ENCODE data around the gene CYP4X1. TPM values are rescaled to one million over a fixed set of nuclear protein-coding genes. Genes with fewer than 3 reads are reported as not detected.
"Not testable (repeated sequence)": the region's sequence is repeated elsewhere in the genome, so short reads cannot be mapped to it uniquely, and the experiment has no call there.

CYP4X1 gene
- total RNA-seq, result not detected

- no peak within 1 kb of the TSS for H3K27ac Mint-ChIP-seq
- peaks cover 39% of the 10 kb centered on the region for H3K27me3 Mint-ChIP-seq (ENCODE audit: low read depth)
- ATAC-seq (replicated peaks in 1 of 2), result no peak
- H3K4me3 Mint-ChIP-seq, result no peak within 1 kb of the TSS
- H3K4me1 Mint-ChIP-seq (ENCODE audit: low read depth), result no peaks in the 10 kb centered on the region
- H3K36me3 Mint-ChIP-seq (ENCODE audit: insufficient read depth in 2 of 2), result no peaks in the 10 kb centered on the region
- DNase-seq, result no peak
- H3K9me3 Mint-ChIP-seq, result no peaks in the 10 kb centered on the region
Observed at GRCh38 chr1:47023268-47024140, at the start of gene CYP4X1. TSS of gene CYP4X1 (plus strand) at chr1:47023669. CDS start at chr1:47023818, 149 bp downstream.

- Mint-ChIP-seq H3K36me3 (ENCODE audit: insufficient read depth in 2 of 2) (no peaks in the 10 kb centered on the region), H3K4me3 (no peak overlapping the region), H3K9me3 (peaks cover 0 to 3% of the 10 kb centered on the region in 2 donors), H3K4me1 (ENCODE audit: low read depth) (no peaks in the 10 kb centered on the region), H3K27me3 (ENCODE audit: low read depth) (peaks cover 5% of the 10 kb centered on the region), H3K27ac (no peak overlapping the region)
- no peak for ATAC-seq (replicated peaks in 1 of 2)
- no peak for DNase-seq
Observed at GRCh38 chr1:46983166-46983829, 40.2 kb upstream of the CYP4X1 start.

- no peak overlapping the region for H3K4me3 Mint-ChIP-seq
- H3K4me1 Mint-ChIP-seq (ENCODE audit: low read depth), result no peaks in the 10 kb centered on the region
- DNase-seq (no peak), ATAC-seq (replicated peaks in 1 of 2) (no peak)
- no peaks in the 10 kb centered on the region for H3K36me3 Mint-ChIP-seq (ENCODE audit: insufficient read depth in 2 of 2)
- no peak overlapping the region for H3K27ac Mint-ChIP-seq
- H3K9me3 Mint-ChIP-seq, result peaks cover 0 to 3% of the 10 kb centered on the region in 2 donors
- H3K27me3 Mint-ChIP-seq (ENCODE audit: low read depth), result peaks cover 5% of the 10 kb centered on the region
Observed at GRCh38 chr1:46983830-46984586, 39.5 kb upstream of the CYP4X1 start.

GRCh38 chr1:46990541-46990940 is 32.9 kb upstream of the CYP4X1 start:
- H3K4me1 Mint-ChIP-seq (ENCODE audit: low read depth); H3K4me3 Mint-ChIP-seq; ATAC-seq (replicated peaks in 1 of 2); H3K9me3 Mint-ChIP-seq; H3K36me3 Mint-ChIP-seq (ENCODE audit: insufficient read depth in 2 of 2); DNase-seq; H3K27ac Mint-ChIP-seq; H3K27me3 Mint-ChIP-seq (ENCODE audit: low read depth): not testable (repeated sequence)

- Mint-ChIP-seq H3K4me3 (no peak overlapping the region), H3K27me3 (ENCODE audit: low read depth) (no peaks in the 10 kb centered on the region), H3K36me3 (ENCODE audit: insufficient read depth in 2 of 2) (no peaks in the 10 kb centered on the region)
Observed at GRCh38 chr1:46991083-46991923, 32.2 kb upstream of the CYP4X1 start.

GRCh38 chr1:46996659-46997281 is 26.7 kb upstream of the CYP4X1 start:
- H3K9me3 Mint-ChIP-seq, result no peaks in the 10 kb centered on the region
- no peak overlapping the region for H3K4me3 Mint-ChIP-seq
- H3K27ac Mint-ChIP-seq, result no peak overlapping the region
- peaks cover 34% of the 10 kb centered on the region for H3K27me3 Mint-ChIP-seq (ENCODE audit: low read depth)
- ATAC-seq (replicated peaks in 1 of 2) (no peak), DNase-seq (no peak)
- H3K36me3 Mint-ChIP-seq (ENCODE audit: insufficient read depth in 2 of 2), result no peaks in the 10 kb centered on the region
- H3K4me1 Mint-ChIP-seq (ENCODE audit: low read depth), result no peaks in the 10 kb centered on the region

More at GRCh38 chr1:46991083-46991923, 32.2 kb upstream of the CYP4X1 start:
- Mint-ChIP-seq H3K4me1 (ENCODE audit: low read depth) (no peaks in the 10 kb centered on the region), H3K27ac (no peak overlapping the region), H3K9me3 (no peaks in the 10 kb centered on the region)
- DNase-seq, result no peak
- ATAC-seq (replicated peaks in 1 of 2), result no peak

- Mint-ChIP-seq H3K4me3 (no peak overlapping the region), H3K27ac (no peak overlapping the region), H3K36me3 (ENCODE audit: insufficient read depth in 2 of 2) (no peaks in the 10 kb centered on the region), H3K9me3 (no peaks in the 10 kb centered on the region), H3K4me1 (ENCODE audit: low read depth) (no peaks in the 10 kb centered on the region), H3K27me3 (ENCODE audit: low read depth) (peaks cover 53% of the 10 kb centered on the region)
- ATAC-seq (replicated peaks in 1 of 2), result no peak
- DNase-seq, result no peak
Observed at GRCh38 chr1:47002211-47002610, 21.3 kb upstream of the CYP4X1 start.

GRCh38 chr1:47003896-47004403 is 19.5 kb upstream of the CYP4X1 start:
- H3K4me1 Mint-ChIP-seq (ENCODE audit: low read depth), result no peaks in the 10 kb centered on the region
- no peak for DNase-seq
- no peaks in the 10 kb centered on the region for H3K36me3 Mint-ChIP-seq (ENCODE audit: insufficient read depth in 2 of 2)
- ATAC-seq (replicated peaks in 1 of 2), result no peak
- H3K9me3 Mint-ChIP-seq, result no peaks in the 10 kb centered on the region
- peaks cover 52% of the 10 kb centered on the region for H3K27me3 Mint-ChIP-seq (ENCODE audit: low read depth)
- H3K27ac Mint-ChIP-seq, result no peak overlapping the region
- H3K4me3 Mint-ChIP-seq, result no peak overlapping the region

- H3K36me3 Mint-ChIP-seq (ENCODE audit: insufficient read depth in 2 of 2); DNase-seq; H3K9me3 Mint-ChIP-seq; H3K27ac Mint-ChIP-seq; ATAC-seq (replicated peaks in 1 of 2); H3K4me1 Mint-ChIP-seq (ENCODE audit: low read depth): not testable (repeated sequence)
- Mint-ChIP-seq H3K27me3 (ENCODE audit: low read depth) (peaks cover 31% of the 10 kb centered on the region), H3K4me3 (peak overlapping the region in 1 of 2 donors; percentile 13)
Observed at GRCh38 chr1:47006437-47006836, 17.0 kb upstream of the CYP4X1 start.

- H3K4me3 Mint-ChIP-seq, result no peak overlapping the region
- no peaks in the 10 kb centered on the region for H3K9me3 Mint-ChIP-seq
- no peaks in the 10 kb centered on the region for H3K4me1 Mint-ChIP-seq (ENCODE audit: low read depth)
- peaks cover 7% of the 10 kb centered on the region for H3K27me3 Mint-ChIP-seq (ENCODE audit: low read depth)
- DNase-seq (no peak), ATAC-seq (replicated peaks in 1 of 2) (no peak)
- no peaks in the 10 kb centered on the region for H3K36me3 Mint-ChIP-seq (ENCODE audit: insufficient read depth in 2 of 2)
- no peak overlapping the region for H3K27ac Mint-ChIP-seq
Observed at GRCh38 chr1:47013293-47013692, 10.2 kb upstream of the CYP4X1 start.

GRCh38 chr1:47021070-47021469 is 2.4 kb upstream of the CYP4X1 start:
- Mint-ChIP-seq H3K36me3 (ENCODE audit: insufficient read depth in 2 of 2) (no peaks in the 10 kb centered on the region), H3K27ac (no peak overlapping the region), H3K4me3 (no peak overlapping the region), H3K9me3 (no peaks in the 10 kb centered on the region), H3K27me3 (ENCODE audit: low read depth) (peaks cover 34% of the 10 kb centered on the region), H3K4me1 (ENCODE audit: low read depth) (no peaks in the 10 kb centered on the region)
- ATAC-seq (replicated peaks in 1 of 2), result no peak
- no peak for DNase-seq
